Measurements from ENCODE around the gene PNKD. TPM values are rescaled to one million over a fixed set of nuclear protein-coding genes. Genes with fewer than 3 reads are reported as not detected.

Gene PNKD
- total RNA-seq, 1 donor = 17.4 TPM

- DNase-seq (ENCODE audit: low read depth) = no peak
Observed at GRCh38 chr2:218238887-218239286, 31.4 kb upstream of the PNKD start.

GRCh38 chr2:218244204-218244603 is 26.1 kb upstream of the PNKD start:
- TF ChIP-seq, protein P1, sequence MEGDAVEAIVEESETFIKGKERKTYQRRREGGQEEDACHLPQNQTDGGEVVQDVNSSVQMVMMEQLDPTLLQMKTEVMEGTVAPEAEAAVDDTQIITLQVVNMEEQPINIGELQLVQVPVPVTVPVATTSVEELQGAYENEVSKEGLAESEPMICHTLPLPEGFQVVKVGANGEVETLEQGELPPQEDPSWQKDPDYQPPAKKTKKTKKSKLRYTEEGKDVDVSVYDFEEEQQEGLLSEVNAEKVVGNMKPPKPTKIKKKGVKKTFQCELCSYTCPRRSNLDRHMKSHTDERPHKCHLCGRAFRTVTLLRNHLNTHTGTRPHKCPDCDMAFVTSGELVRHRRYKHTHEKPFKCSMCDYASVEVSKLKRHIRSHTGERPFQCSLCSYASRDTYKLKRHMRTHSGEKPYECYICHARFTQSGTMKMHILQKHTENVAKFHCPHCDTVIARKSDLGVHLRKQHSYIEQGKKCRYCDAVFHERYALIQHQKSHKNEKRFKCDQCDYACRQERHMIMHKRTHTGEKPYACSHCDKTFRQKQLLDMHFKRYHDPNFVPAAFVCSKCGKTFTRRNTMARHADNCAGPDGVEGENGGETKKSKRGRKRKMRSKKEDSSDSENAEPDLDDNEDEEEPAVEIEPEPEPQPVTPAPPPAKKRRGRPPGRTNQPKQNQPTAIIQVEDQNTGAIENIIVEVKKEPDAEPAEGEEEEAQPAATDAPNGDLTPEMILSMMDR (IDR thresholded peaks at IDR 0.05; ENCODE audit: insufficient read depth, low read length) = no peak
- DNase-seq (ENCODE audit: low read depth) = no peak
- no peak overlapping the region for H3K4me3 ChIP-seq (ENCODE audit: low read depth, low read length)

More at GRCh38 chr2:218238887-218239286, 31.4 kb upstream of the PNKD start:
- H3K4me3 ChIP-seq (ENCODE audit: low read depth, low read length) = no peak overlapping the region
- TF ChIP-seq, protein P1 (IDR thresholded peaks at IDR 0.05; ENCODE audit: insufficient read depth, low read length) = no peak

DNA sequence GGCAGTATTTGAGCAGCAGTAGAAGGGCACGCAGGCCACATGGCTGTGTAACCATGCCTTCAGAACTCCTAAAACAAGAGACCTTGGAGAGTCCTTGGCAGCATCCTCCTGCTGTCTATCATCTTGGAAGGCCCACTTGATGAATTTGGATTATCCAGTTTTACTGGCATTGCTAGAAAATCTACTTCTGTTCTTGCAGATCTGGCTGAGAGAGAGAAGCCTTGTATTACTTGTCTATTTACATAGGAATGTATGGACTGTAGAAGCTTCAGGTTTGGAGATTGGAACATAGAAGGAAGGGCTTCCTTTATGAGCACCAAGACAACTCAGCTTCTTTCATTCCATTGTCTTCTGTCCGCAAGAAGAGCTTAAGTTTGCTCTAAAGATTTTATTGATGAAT is 25.7 kb upstream of the PNKD start:
- no peak overlapping the region for H3K4me3 ChIP-seq (ENCODE audit: low read depth, low read length)
- TF ChIP-seq, protein P1 (IDR thresholded peaks at IDR 0.05; ENCODE audit: insufficient read depth, low read length) = no peak
- no peak for DNase-seq (ENCODE audit: low read depth)

- DNase-seq (ENCODE audit: low read depth) = no peak
- TF ChIP-seq, protein P1 (IDR thresholded peaks at IDR 0.05; ENCODE audit: insufficient read depth, low read length) = no peak
- H3K4me3 ChIP-seq (ENCODE audit: low read depth, low read length) = no peak overlapping the region
Observed at GRCh38 chr2:218245214-218245613, 25.1 kb upstream of the PNKD start.

DNA sequence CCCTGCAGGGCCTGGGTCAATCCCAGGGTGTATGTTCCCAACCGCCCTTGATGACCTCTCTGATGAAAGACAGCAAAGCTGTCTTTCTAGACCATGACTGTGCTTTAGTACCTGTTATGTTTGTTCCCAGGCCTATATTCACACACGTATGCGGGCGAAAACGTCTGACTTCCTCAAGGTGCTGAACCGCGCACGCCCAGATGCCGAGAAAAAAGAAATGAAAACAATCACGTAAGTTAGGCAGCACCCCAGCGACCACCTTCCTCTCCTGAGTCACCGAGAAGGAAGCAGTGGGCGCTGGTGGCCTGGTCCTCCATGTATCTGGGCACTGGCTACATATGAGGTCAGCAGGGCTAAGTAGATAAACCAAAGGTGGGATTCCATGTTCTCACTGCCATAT is 20.6 kb upstream of the PNKD start:
- H3K4me3 ChIP-seq (ENCODE audit: low read depth, low read length) = no peak overlapping the region
- TF ChIP-seq, protein P1 (IDR thresholded peaks at IDR 0.05; ENCODE audit: insufficient read depth, low read length) = no peak
- no peak for DNase-seq (ENCODE audit: low read depth)

GRCh38 chr2:218252509-218253231 is 17.6 kb upstream of the PNKD start:
- DNase-seq (ENCODE audit: low read depth) = peak; percentile 35
- TF ChIP-seq, protein P1 (IDR thresholded peaks at IDR 0.05; ENCODE audit: insufficient read depth, low read length) = no peak
- H3K4me3 ChIP-seq (ENCODE audit: low read depth, low read length) = no peak overlapping the region

DNA sequence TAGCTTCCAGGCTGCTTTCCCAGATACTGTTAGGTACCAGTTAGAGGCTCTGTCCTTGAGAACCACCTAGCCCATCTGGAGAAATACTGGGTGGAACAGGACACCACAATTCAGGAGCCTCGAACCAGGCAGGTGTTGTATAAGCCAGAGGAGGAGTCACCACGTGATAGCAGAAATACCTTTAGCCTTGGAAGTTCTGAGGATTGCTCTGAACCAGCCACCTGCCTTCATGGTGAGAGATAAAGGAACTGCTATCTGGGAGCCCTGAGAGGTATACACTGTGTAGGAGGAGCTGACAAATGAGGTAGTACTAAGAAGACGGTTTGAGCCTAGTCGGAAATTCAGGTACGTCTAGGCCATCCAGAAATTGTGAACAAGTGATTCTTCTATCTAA is 17.1 kb upstream of the PNKD start:
- H3K4me3 ChIP-seq (ENCODE audit: low read depth, low read length) = no peak overlapping the region
- DNase-seq (ENCODE audit: low read depth) = no peak
- TF ChIP-seq, protein P1 (IDR thresholded peaks at IDR 0.05; ENCODE audit: insufficient read depth, low read length) = no peak

Data from fibroblast of the aortic adventitia (primary cell).